HG03175 (cell line): ENCODE results near the gene TOMM34.

Source experiments
- ATAC-seq: cut with Tn5 transposase; IDR thresholded peaks from one replicate; pipeline ENCODE4 v1.9.1; 2021; ENCODE audit warnings: mild to moderate bottlenecking, moderate library complexity; ENCODE audit not compliant: unreplicated experiment

TOMM34 gene

GRCh38 chr20:44960103-44960852 is at the start of gene TOMM34:
TSS of gene TOMM34 (minus strand) at chr20:44960397. CDS start at chr20:44960333, 64 bp downstream.
- ATAC-seq = peak; percentile 86

- ATAC-seq = no peak
These were observed 48.4 kb upstream of the TOMM34 start for GRCh38 chr20:45008521-45009049.

- ATAC-seq = no peak
These were observed 37.5 kb upstream of the TOMM34 start for GRCh38 chr20:44997668-44998067.

- no peak for ATAC-seq
These were observed 37.0 kb upstream of the TOMM34 start for GRCh38 chr20:44997171-44997570.

- ATAC-seq = no peak
These were observed 33.1 kb upstream of the TOMM34 start for GRCh38 chr20:44993343-44993742.

GRCh38 chr20:44990957-44991356 is 30.8 kb upstream of the TOMM34 start:
- no peak for ATAC-seq

GRCh38 chr20:44990425-44990824 is 30.2 kb upstream of the TOMM34 start:
- no peak for ATAC-seq

GRCh38 chr20:44988631-44989171 is 28.5 kb upstream of the TOMM34 start:
- no peak for ATAC-seq

GRCh38 chr20:44983093-44983674 is 23.0 kb upstream of the TOMM34 start:
- no peak for ATAC-seq

- no peak for ATAC-seq
These were observed 21.7 kb upstream of the TOMM34 start for GRCh38 chr20:44981736-44982406.

- peak; percentile 93 for ATAC-seq
These were observed 19.0 kb upstream of the TOMM34 start for GRCh38 chr20:44979090-44979621.

GRCh38 chr20:44976698-44977097 is 16.5 kb upstream of the TOMM34 start:
- no peak for ATAC-seq

- no peak for ATAC-seq
These were observed 12.9 kb upstream of the TOMM34 start for GRCh38 chr20:44973053-44973452.

- no peak for ATAC-seq
These were observed 10.1 kb upstream of the TOMM34 start for GRCh38 chr20:44970243-44970757.

- ATAC-seq = no peak
These were observed 9.2 kb upstream of the TOMM34 start for GRCh38 chr20:44969300-44969894.

GRCh38 chr20:44967207-44967807 is 7.1 kb upstream of the TOMM34 start:
- ATAC-seq = no peak

GRCh38 chr20:44966030-44966961 is 6.1 kb upstream of the TOMM34 start, which contains the start of gene STK4:
TSS of gene STK4 (plus strand) at chr20:44966512. CDS start at chr20:44966569, 57 bp downstream.
- ATAC-seq = peak; percentile 69

- ATAC-seq = no peak
These were observed 5.4 kb upstream of the TOMM34 start for GRCh38 chr20:44965651-44966029.
